Tibial artery (tissue), 4 donors: ENCODE measurements around the gene POGZ.

Experiments
- DNase-seq, 2 donors: peaks; one replicate each; pipeline ENCODE4 v3.0.0-alpha.2; 2019
- H3K27ac ChIP-seq, 2 donors: fragments of 200-600 bp; sonication (generic) in 1 of 2; 1 replicate in 1 of 2; 2 replicates in 1 of 2; pipeline ENCODE4 v1.5.1; 2018 to 2019; ENCODE audit warnings: mild to moderate bottlenecking in 1 of 2
- H3K27me3 ChIP-seq, 2 donors: fragments of 200-600 bp; sonication (generic) in 1 of 2; one replicate each; pipeline versions ENCODE4 v1.5.1 to v1.6.0; 2016 to 2019
- H3K36me3 ChIP-seq, 3 donors: fragments of 200-600 bp; sonication (generic) in 2 of 3; one replicate each; pipeline ENCODE4 v1.5.1; 2016 to 2019; ENCODE audit warnings: mild to moderate bottlenecking in 2 of 3
- H3K4me1 ChIP-seq, 4 donors: fragments of 200-600 bp; sonication (generic) in 2 of 4; 1 replicate in 3 of 4; 2 replicates in 1 of 4; pipeline ENCODE4 v1.5.1; 2016 to 2019
- H3K4me3 ChIP-seq, 2 donors: fragments of 200-600 bp; sonication (generic) in 1 of 2; 1 replicate in 1 of 2; 2 replicates in 1 of 2; pipeline ENCODE4 v1.5.1; 2018 to 2019; ENCODE audit warnings: mild to moderate bottlenecking in 2 of 2
- H3K9me3 ChIP-seq, 3 donors: fragments of 200-600 bp; sonication (generic) in 1 of 3; one replicate each; pipeline ENCODE4 v1.5.1; 2016 to 2019
- CTCF ChIP-seq, 2 experiments: fragments of 200-600 bp in 1 of 2; fragments of 450-650 bp in 1 of 2; IDR thresholded peaks; one replicate each; pipeline ENCODE4 v1.5.1; 2017 to 2019; ENCODE audit warnings: antibody characterized with exemption in 2 of 2, mild to moderate bottlenecking in 1 of 2, moderate library complexity in 1 of 2
- intact Hi-C: fragments of 100-400 bp; cut with DNase I; formaldehyde crosslinking; loops from one replicate; pipeline ENCODE4 v1.15.0; 2023; ENCODE audit warnings: low total_unique reads

POGZ gene

GRCh38 chr1:151405187-151405951 lies 53.9 kb downstream of the POGZ start:
- TF ChIP-seq CTCF (IDR thresholded peaks at IDR 0.05): no peak
- intact Hi-C loops: no loop called here
- H3K4me3 ChIP-seq: no peak overlapping the region
- H3K9me3 ChIP-seq: no peaks in the 10 kb centered on the region
- H3K27ac ChIP-seq: no peak overlapping the region
- no peak for DNase-seq
- peaks cover 72 to 98% (median 94%) of the 10 kb centered on the region in 3 donors for H3K36me3 ChIP-seq
- H3K27me3 ChIP-seq: no peaks in the 10 kb centered on the region
- peaks cover 0 to 13% (median 10%) of the 10 kb centered on the region in 4 donors for H3K4me1 ChIP-seq

GRCh38 chr1:151403612-151404011 lies 55.7 kb downstream of the POGZ start:
- no peak for DNase-seq
- Histone ChIP-seq H3K27ac (no peak overlapping the region), H3K4me1 (peaks cover 0 to 18% (median 15%) of the 10 kb centered on the region in 4 donors), H3K9me3 (no peaks in the 10 kb centered on the region), H3K36me3 (peaks cover 55 to 82% (median 77%) of the 10 kb centered on the region in 3 donors), H3K4me3 (no peak overlapping the region), H3K27me3 (no peaks in the 10 kb centered on the region)
- intact Hi-C loops: no loop called here
- TF ChIP-seq CTCF (IDR thresholded peaks at IDR 0.05): no peak

GRCh38 chr1:151402764-151403163 lies 56.5 kb downstream of the POGZ start:
- no peak for TF ChIP-seq CTCF (IDR thresholded peaks at IDR 0.05)
- peaks cover 0 to 18% (median 15%) of the 10 kb centered on the region in 4 donors for H3K4me1 ChIP-seq
- no peak overlapping the region for H3K4me3 ChIP-seq
- intact Hi-C loops: no loop called here
- no peaks in the 10 kb centered on the region for H3K9me3 ChIP-seq
- H3K27ac ChIP-seq: no peak overlapping the region
- H3K27me3 ChIP-seq: no peaks in the 10 kb centered on the region
- peaks cover 46 to 73% (median 68%) of the 10 kb centered on the region in 3 donors for H3K36me3 ChIP-seq
- DNase-seq: no peak

GRCh38 chr1:151401860-151402259 lies 57.4 kb downstream of the POGZ start:
- Histone ChIP-seq H3K9me3 (no peaks in the 10 kb centered on the region), H3K27me3 (no peaks in the 10 kb centered on the region), H3K27ac (no peak overlapping the region), H3K4me1 (peaks cover 0 to 18% (median 15%) of the 10 kb centered on the region in 4 donors), H3K4me3 (no peak overlapping the region), H3K36me3 (peaks cover 37 to 64% (median 59%) of the 10 kb centered on the region in 3 donors)
- intact Hi-C loops: no loop called here
- DNase-seq: no peak
- no peak for TF ChIP-seq CTCF (IDR thresholded peaks at IDR 0.05)

GRCh38 chr1:151401125-151401788 lies 58.0 kb downstream of the POGZ start:
- DNase-seq: no peak
- Histone ChIP-seq H3K4me3 (peak overlapping the region in 1 of 2 donors; percentile 93), H3K27ac (peak overlapping the region in 1 of 2 donors; percentile 91), H3K4me1 (peaks cover 0 to 18% (median 15%) of the 10 kb centered on the region in 4 donors), H3K36me3 (peaks cover 31 to 58% (median 53%) of the 10 kb centered on the region in 3 donors), H3K9me3 (no peaks in the 10 kb centered on the region), H3K27me3 (no peaks in the 10 kb centered on the region)
- intact Hi-C loops: no loop called here
- TF ChIP-seq CTCF (IDR thresholded peaks at IDR 0.05): no peak
